GM12878 (cell line): ENCODE results near the gene ZNG1F.
"Not testable (repeated sequence)": the region's sequence is repeated elsewhere in the genome, so short reads cannot be mapped to it uniquely, and the experiment has no call there.

Experiments used
- ATF2 ChIP-seq: IDR thresholded peaks from 2 replicates; pipeline ENCODE4 v1.6.1; 2012; ENCODE audit warnings: low read length, inconsistent platforms
- ATF7 ChIP-seq: fragments of 450-650 bp; IDR thresholded peaks from 2 replicates; pipeline ENCODE4 v1.6.1; 2016; ENCODE audit warnings: low read depth, mild to moderate bottlenecking
- CTCF ChIP-seq, 3 experiments: IDR thresholded peaks in 2 of 3; conservative IDR thresholded peaks in 1 of 3; 2 replicates each; pipeline ENCODE4 v1.5.1; 2011; ENCODE audit warnings: low read depth in 3 of 3, low read length in 3 of 3, mild to moderate bottlenecking in 3 of 3, control low read depth in 2 of 3, moderate library complexity in 2 of 3, inconsistent platforms in 1 of 3, mixed read lengths in 1 of 3; ENCODE audit not compliant: control insufficient read depth in 2 of 3, insufficient read depth in 1 of 3; ENCODE audit errors: extremely low read depth in 1 of 3
- E2F4 ChIP-seq: IDR thresholded peaks from 2 replicates; pipeline ENCODE4 v1.6.1; 2012; ENCODE audit warnings: low read depth, low read length, improper control_type of control experiment
- HCFC1 ChIP-seq: fragments of 150-350 bp; IDR thresholded peaks from 2 replicates; pipeline ENCODE4 v1.6.1; 2014; ENCODE audit warnings: low read length
- MTA3 ChIP-seq: IDR thresholded peaks from 2 replicates; pipeline ENCODE4 v1.6.1; 2012; ENCODE audit warnings: low read length, inconsistent platforms, borderline replicate concordance
- POLR2A ChIP-seq: IDR thresholded peaks from 2 replicates; pipeline ENCODE4 v1.6.1; 2011; ENCODE audit warnings: low read depth, mild to moderate bottlenecking, low read length
- STAT3 ChIP-seq: IDR thresholded peaks from 2 replicates; pipeline ENCODE4 v1.6.1; 2011; ENCODE audit warnings: low read depth, low read length, improper control_type of control experiment
- TCF12 ChIP-seq: IDR thresholded peaks from 2 replicates; pipeline ENCODE4 v1.6.1; 2011; ENCODE audit warnings: low read depth, mild to moderate bottlenecking, low read length

- not testable (repeated sequence) for TF ChIP-seq MTA3; ATF7; STAT3; POLR2A; TCF12; CTCF (IDR thresholded peaks at IDR 0.05 in 2 of 3, conservative IDR thresholded peaks at IDR 0.05 in 1 of 3; ENCODE audit: control insufficient read depth in 2 of 3, extremely low read depth in 1 of 3, insufficient read depth in 1 of 3, low read depth in 3 of 3, low read length in 3 of 3); HCFC1; E2F4; ATF2
These were observed 65.7 kb downstream of the ZNG1F start for GRCh38 chr9:41123396-41123795.
